MM.1S (cell line): ENCODE results near the gene DVL1.
"Not testable (repeated sequence)": the region's sequence is repeated elsewhere in the genome, so short reads cannot be mapped to it uniquely, and the experiment has no call there.

Experiments used
- DNase-seq: peaks from one replicate; pipeline ENCODE4 v3.0.0-alpha.2; 2015
- H2AFZ ChIP-seq: fragments of 300-600 bp; sonication (generic); 2 replicates; pipeline ENCODE4 v1.6.0; 2016; ENCODE audit warnings: antibody characterized with exemption, low read length
- H3F3A ChIP-seq: fragments of 300-600 bp; sonication (generic); 2 replicates; pipeline ENCODE4 v1.6.1; 2016; ENCODE audit warnings: mild to moderate bottlenecking, antibody characterized with exemption, low read length, moderate library complexity, mixed read lengths; ENCODE audit not compliant: insufficient read depth
- H3K27ac ChIP-seq: fragments of 300-600 bp; sonication (generic); 2 replicates; pipeline ENCODE4 v1.5.1; 2016; ENCODE audit warnings: mild to moderate bottlenecking, low read length
- H3K27me3 ChIP-seq: fragments of 300-600 bp; sonication (generic); replicated peaks from 2 replicates; pipeline ENCODE4 v1.6.0; 2016; ENCODE audit warnings: low read length; ENCODE audit not compliant: insufficient read depth
- H3K36me3 ChIP-seq: fragments of 300-600 bp; sonication (generic); replicated peaks from 2 replicates; pipeline ENCODE4 v1.6.1; 2016; ENCODE audit warnings: mild to moderate bottlenecking, low read length, mixed read lengths; ENCODE audit not compliant: insufficient read depth
- H3K4me1 ChIP-seq: fragments of 300-600 bp; sonication (generic); 2 replicates; pipeline ENCODE4 v1.6.1; 2016; ENCODE audit warnings: low read length, mixed read lengths
- H3K4me2 ChIP-seq: fragments of 300-600 bp; sonication (generic); 2 replicates; pipeline ENCODE4 v1.6.0; 2016; ENCODE audit warnings: low read depth, low read length
- H3K4me3 ChIP-seq: fragments of 300-600 bp; sonication (generic); 2 replicates; pipeline ENCODE4 v1.5.1; 2016; ENCODE audit warnings: low read length, mixed read lengths
- H3K79me2 ChIP-seq: fragments of 300-600 bp; sonication (generic); 2 replicates; pipeline ENCODE4 v1.6.1; 2016; ENCODE audit warnings: mixed run types, low read length, mixed read lengths
- H3K9ac ChIP-seq: fragments of 300-600 bp; sonication (generic); 2 replicates; pipeline ENCODE4 v1.6.1; 2016; ENCODE audit warnings: low read length, mixed read lengths
- H3K9me2 ChIP-seq: fragments of 300-600 bp; sonication (generic); replicated peaks from 2 replicates; pipeline ENCODE4 v1.6.1; 2016; ENCODE audit warnings: mild to moderate bottlenecking, low read length, mixed read lengths; ENCODE audit not compliant: insufficient read depth
- H3K9me3 ChIP-seq: fragments of 300-600 bp; sonication (generic); replicated peaks from 2 replicates; pipeline ENCODE4 v1.6.1; 2016; ENCODE audit warnings: mild to moderate bottlenecking, low read length, mixed read lengths; ENCODE audit not compliant: insufficient read depth
- H4K20me1 ChIP-seq: fragments of 300-600 bp; sonication (generic); 2 replicates; pipeline ENCODE4 v1.6.1; 2016; ENCODE audit warnings: mild to moderate bottlenecking, low read length, moderate library complexity, mixed read lengths; ENCODE audit not compliant: insufficient read depth
- EZH2 ChIP-seq: fragments of 300-600 bp; sonication (generic); optimal IDR thresholded peaks from 2 replicates; pipeline ENCODE3; 2017; ENCODE audit warnings: low read depth, mild to moderate bottlenecking, antibody characterized with exemption, low read length, mixed read lengths
- EZH2phosphoT487 ChIP-seq: fragments of 300-600 bp; sonication (generic); IDR thresholded peaks from 2 replicates; pipeline ENCODE4 v1.6.1; 2018; ENCODE audit warnings: antibody characterized with exemption, low read length
- TF ChIP-seq, protein P1 (sequence below): fragments of 300-600 bp; sonication (generic); IDR thresholded peaks from 2 replicates; pipeline ENCODE4 v1.5.1; 2016; ENCODE audit warnings: antibody characterized with exemption, low read length, mixed read lengths

DVL1 gene

DNA sequence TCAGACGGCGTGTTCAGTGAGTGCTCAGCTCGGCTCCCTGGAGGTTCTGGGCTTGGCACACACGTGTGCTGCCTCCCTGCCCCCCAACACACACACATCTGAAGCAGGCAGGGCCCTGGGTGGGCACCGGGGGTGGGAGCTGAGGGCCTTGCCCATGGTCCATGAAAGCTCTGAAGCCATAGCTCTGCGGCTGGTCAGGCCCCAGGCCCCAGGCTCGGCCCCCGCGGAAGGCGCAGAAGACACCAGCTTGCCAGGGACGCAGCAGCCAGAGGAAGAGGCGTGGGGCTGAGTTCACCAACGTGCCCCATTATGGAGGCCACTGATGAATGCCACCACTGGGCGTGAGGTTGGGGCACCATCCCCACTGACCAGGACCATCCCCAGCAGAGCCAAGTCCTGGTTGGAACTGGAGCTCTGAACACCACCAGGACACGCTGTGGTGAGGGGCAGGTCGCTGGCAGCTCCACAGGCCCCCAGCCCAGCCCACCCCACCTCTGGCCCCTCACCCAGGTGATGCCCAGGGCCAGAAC lies 21.6 kb upstream of the DVL1 start:
- Histone ChIP-seq H3K4me1 (peaks cover 12% of the 10 kb centered on the region), H3K79me2 (peaks cover 26% of the 10 kb centered on the region), H3K9me3 (no peaks in the 10 kb centered on the region), H3K27me3 (no peaks in the 10 kb centered on the region), H3K4me2 (no peak overlapping the region), H3K4me3 (no peak overlapping the region), H3K36me3 (no peaks in the 10 kb centered on the region), H3K9me2 (no peaks in the 10 kb centered on the region), H2AFZ (no peak overlapping the region), H4K20me1 (no peaks in the 10 kb centered on the region), H3K27ac (no peak overlapping the region), H3K9ac (no peak overlapping the region), H3F3A (peaks cover 3% of the 10 kb centered on the region; the same call in 1 of the 2 replicates)
- no peak for TF ChIP-seq EZH2
- TF ChIP-seq, protein P1, sequence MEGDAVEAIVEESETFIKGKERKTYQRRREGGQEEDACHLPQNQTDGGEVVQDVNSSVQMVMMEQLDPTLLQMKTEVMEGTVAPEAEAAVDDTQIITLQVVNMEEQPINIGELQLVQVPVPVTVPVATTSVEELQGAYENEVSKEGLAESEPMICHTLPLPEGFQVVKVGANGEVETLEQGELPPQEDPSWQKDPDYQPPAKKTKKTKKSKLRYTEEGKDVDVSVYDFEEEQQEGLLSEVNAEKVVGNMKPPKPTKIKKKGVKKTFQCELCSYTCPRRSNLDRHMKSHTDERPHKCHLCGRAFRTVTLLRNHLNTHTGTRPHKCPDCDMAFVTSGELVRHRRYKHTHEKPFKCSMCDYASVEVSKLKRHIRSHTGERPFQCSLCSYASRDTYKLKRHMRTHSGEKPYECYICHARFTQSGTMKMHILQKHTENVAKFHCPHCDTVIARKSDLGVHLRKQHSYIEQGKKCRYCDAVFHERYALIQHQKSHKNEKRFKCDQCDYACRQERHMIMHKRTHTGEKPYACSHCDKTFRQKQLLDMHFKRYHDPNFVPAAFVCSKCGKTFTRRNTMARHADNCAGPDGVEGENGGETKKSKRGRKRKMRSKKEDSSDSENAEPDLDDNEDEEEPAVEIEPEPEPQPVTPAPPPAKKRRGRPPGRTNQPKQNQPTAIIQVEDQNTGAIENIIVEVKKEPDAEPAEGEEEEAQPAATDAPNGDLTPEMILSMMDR, result no peak
- no peak for TF ChIP-seq EZH2phosphoT487
- DNase-seq, result no peak

DNA sequence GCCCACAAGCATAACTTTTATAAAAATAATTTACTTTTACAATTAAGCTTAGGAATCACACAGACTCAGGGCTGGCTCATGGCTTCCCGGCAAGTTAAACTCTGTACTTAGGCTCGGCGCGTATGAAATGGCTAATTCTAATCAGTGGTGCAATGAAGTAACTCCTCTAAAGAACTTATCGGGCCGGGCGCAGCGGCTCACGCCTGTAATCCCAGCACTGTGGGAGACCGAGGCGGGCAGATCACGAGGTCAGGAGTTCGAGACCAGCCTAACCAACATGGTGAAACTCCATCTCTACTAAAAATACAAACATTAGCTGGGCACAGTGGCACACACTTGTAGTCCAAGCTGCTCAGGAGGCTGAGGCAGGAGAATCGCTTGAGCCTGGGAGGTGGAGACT lies 20.9 kb upstream of the DVL1 start:
- Histone ChIP-seq H3K79me2 (peaks cover 26% of the 10 kb centered on the region), H3K4me1 (peaks cover 12% of the 10 kb centered on the region)
- not testable (repeated sequence) for H3K4me2 ChIP-seq, H3K9me3 ChIP-seq, H2AFZ ChIP-seq, H3K27me3 ChIP-seq, H3K9me2 ChIP-seq, H4K20me1 ChIP-seq, H3K4me3 ChIP-seq, H3K27ac ChIP-seq, DNase-seq, H3K9ac ChIP-seq, H3F3A ChIP-seq, H3K36me3 ChIP-seq

DNA sequence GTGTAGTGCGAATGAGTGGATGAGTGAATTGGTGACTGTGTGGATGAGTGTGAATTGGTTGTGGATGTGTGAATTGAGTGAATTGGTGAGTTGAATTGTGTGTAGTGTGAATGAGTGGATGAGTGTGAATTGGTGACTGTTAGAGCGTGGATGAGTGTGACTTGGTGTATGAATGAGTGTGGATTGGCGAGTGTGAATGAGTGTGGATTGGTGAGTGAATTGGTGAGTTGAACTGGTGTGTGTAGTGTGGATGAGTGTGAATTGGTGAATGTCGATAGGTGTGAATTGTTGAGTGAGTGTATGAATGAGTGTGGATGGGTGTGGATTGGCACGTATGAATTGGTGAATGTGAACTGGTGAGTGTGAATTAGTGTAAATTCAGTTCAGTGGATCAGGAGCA lies 18.1 kb upstream of the DVL1 start:
- Histone ChIP-seq H3K9me2 (no peaks in the 10 kb centered on the region), H3K36me3 (no peaks in the 10 kb centered on the region), H4K20me1 (no peaks in the 10 kb centered on the region), H2AFZ (no peak overlapping the region), H3F3A (peaks cover 2% of the 10 kb centered on the region; the same call in 1 of the 2 replicates), H3K4me1 (peaks cover 8% of the 10 kb centered on the region; the same call in 1 of the 2 replicates), H3K4me2 (no peak overlapping the region), H3K27ac (no peak overlapping the region), H3K4me3 (no peak overlapping the region), H3K9ac (no peak overlapping the region), H3K27me3 (peaks cover under 1% of the 10 kb centered on the region; the same call in 1 of the 2 replicates), H3K79me2 (peaks cover 2% of the 10 kb centered on the region; the same call in 1 of the 2 replicates), H3K9me3 (no peaks in the 10 kb centered on the region)
- DNase-seq, result no peak
- TF ChIP-seq EZH2phosphoT487, result no peak
- TF ChIP-seq, protein P1, result no peak
- TF ChIP-seq EZH2, result no peak

DNA sequence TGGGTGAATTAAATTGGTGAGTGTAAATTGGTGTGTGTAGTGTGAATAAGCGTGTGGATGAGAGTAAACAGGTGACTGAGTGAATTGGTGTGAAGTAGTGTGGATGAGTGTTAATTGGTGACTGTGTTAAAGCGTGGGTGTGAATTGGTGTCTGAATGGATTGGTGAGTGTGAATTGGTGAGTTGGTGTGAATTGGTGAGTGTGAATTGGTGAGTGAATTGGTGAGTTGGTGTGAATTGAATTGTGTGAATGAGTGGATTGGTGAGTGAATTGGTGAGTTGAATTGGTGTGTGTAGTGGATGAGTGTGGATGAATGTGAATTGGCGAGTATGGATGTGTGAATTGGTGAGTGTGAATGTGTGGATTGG lies 17.5 kb upstream of the DVL1 start:
- H3K79me2 ChIP-seq, result no peaks in the 10 kb centered on the region
- H3K27ac ChIP-seq, result no peak overlapping the region
- H3K9me2 ChIP-seq, result no peaks in the 10 kb centered on the region
- H3K9me3 ChIP-seq, result no peaks in the 10 kb centered on the region
- no peak overlapping the region for H3K4me3 ChIP-seq
- H3K4me2 ChIP-seq, result no peak overlapping the region
- H3K4me1 ChIP-seq, result 0 out of 2 replicates have a peak, but pooled peaks cover 1% of the 10 kb centered on the region
- no peak overlapping the region for H2AFZ ChIP-seq
- no peak for DNase-seq
- no peaks in the 10 kb centered on the region for H3K36me3 ChIP-seq
- H3K9ac ChIP-seq, result no peak overlapping the region
- no peaks in the 10 kb centered on the region for H3F3A ChIP-seq
- TF ChIP-seq, protein P1, result no peak
- no peak for TF ChIP-seq EZH2
- no peak for TF ChIP-seq EZH2phosphoT487
- H4K20me1 ChIP-seq, result no peaks in the 10 kb centered on the region
- H3K27me3 ChIP-seq, result peaks cover 7% of the 10 kb centered on the region
